COLO829 (cell line): ENCODE data around the gene CD164L2.

Experiments used
- DNase-seq: peaks from one replicate; pipeline ENCODE4 v3.0.0; 2012; ENCODE audit warnings: low spot score

The CD164L2 gene

GRCh38 chr1:27405074-27405473 is 21.9 kb upstream of the CD164L2 start:
- no peak for DNase-seq

- no peak for DNase-seq
These were observed 20.8 kb upstream of the CD164L2 start for GRCh38 chr1:27403931-27404330.

GRCh38 chr1:27403065-27403726 is 20.1 kb upstream of the CD164L2 start:
- DNase-seq = no peak

- peak; percentile 61 for DNase-seq
These were observed 19.2 kb upstream of the CD164L2 start for GRCh38 chr1:27402349-27402754.

- no peak for DNase-seq
These were observed 17.8 kb upstream of the CD164L2 start for GRCh38 chr1:27400963-27401341.

- DNase-seq = no peak
These were observed 17.2 kb upstream of the CD164L2 start for GRCh38 chr1:27400082-27400962.

- no peak for DNase-seq
These were observed 16.3 kb upstream of the CD164L2 start for GRCh38 chr1:27399251-27400025.

GRCh38 chr1:27398405-27399149 is 15.4 kb upstream of the CD164L2 start:
- DNase-seq = no peak

- no peak for DNase-seq
These were observed 14.6 kb upstream of the CD164L2 start for GRCh38 chr1:27397749-27398148.

- DNase-seq = no peak
These were observed 14.0 kb upstream of the CD164L2 start for GRCh38 chr1:27397110-27397509.

- peak; percentile 66 for DNase-seq
These were observed 12.5 kb upstream of the CD164L2 start for GRCh38 chr1:27395441-27396195.

- no peak for DNase-seq
These were observed 11.8 kb upstream of the CD164L2 start for GRCh38 chr1:27394925-27395324.

- no peak for DNase-seq
These were observed 11.1 kb upstream of the CD164L2 start for GRCh38 chr1:27394282-27394658.

- no peak for DNase-seq
These were observed 10.6 kb upstream of the CD164L2 start for GRCh38 chr1:27393641-27394281.

- no peak for DNase-seq
These were observed 9.9 kb upstream of the CD164L2 start for GRCh38 chr1:27392778-27393635.

- DNase-seq = peak; percentile 96
These were observed 9.1 kb upstream of the CD164L2 start, which contains the start of gene GPR3 for GRCh38 chr1:27392096-27392777. Gene GPR3 (plus strand): TSS chr1:27392622. CDS start chr1:27393799, 1,177 bp downstream.

- no peak for DNase-seq
These were observed 8.5 kb upstream of the CD164L2 start for GRCh38 chr1:27391511-27392095.

GRCh38 chr1:27388337-27389005 is 5.3 kb upstream of the CD164L2 start:
- DNase-seq = peak; percentile 53
